ENCODE data around the gene SDK1. TPM values are rescaled to one million over a fixed set of nuclear protein-coding genes. Genes with fewer than 3 reads are reported as not detected.
"Not testable (repeated sequence)": the region's sequence is repeated elsewhere in the genome, so short reads cannot be mapped to it uniquely, and the experiment has no call there.

The SDK1 gene
- total and polyA plus RNA-seq, 4 donors = 0.12 to 0.47 (median 0.36) TPM

- Histone ChIP-seq H3K4me1 (ENCODE audit: control insufficient read depth in 4 of 4, insufficient read depth in 4 of 4, low read length in 3 of 4) (no peaks in the 10 kb centered on the region), H3K27me3 (ENCODE audit: control insufficient read depth in 4 of 4, insufficient read depth in 4 of 4, low read length in 3 of 4) (no peaks in the 10 kb centered on the region), H3K36me3 (ENCODE audit: control insufficient read depth in 4 of 4, insufficient read depth in 3 of 4, low read depth in 1 of 4, low read length in 3 of 4) (no peaks in the 10 kb centered on the region), H3K27ac (ENCODE audit: low read depth in 1 of 2, low read length in 2 of 2) (no peak overlapping the region), H3K9ac (ENCODE audit: low read depth in 1 of 2, low read length in 2 of 2) (no peak overlapping the region), H3K4me3 (ENCODE audit: low read depth in 1 of 3, low read length in 3 of 3) (no peak overlapping the region), H3K9me3 (ENCODE audit: control insufficient read depth in 4 of 4, low read length in 3 of 4) (peaks cover 0 to 5% (median 2%) of the 10 kb centered on the region in 4 donors)
- no peak for TF ChIP-seq HNF4A (conservative IDR thresholded peaks at IDR 0.05)
- TF ChIP-seq RXRA (IDR thresholded peaks at IDR 0.05) = no peak
- TF ChIP-seq HNF4G (IDR thresholded peaks at IDR 0.05) = no peak
- no peak for TF ChIP-seq YY1 (IDR thresholded peaks at IDR 0.05)
- TF ChIP-seq, protein P1, sequence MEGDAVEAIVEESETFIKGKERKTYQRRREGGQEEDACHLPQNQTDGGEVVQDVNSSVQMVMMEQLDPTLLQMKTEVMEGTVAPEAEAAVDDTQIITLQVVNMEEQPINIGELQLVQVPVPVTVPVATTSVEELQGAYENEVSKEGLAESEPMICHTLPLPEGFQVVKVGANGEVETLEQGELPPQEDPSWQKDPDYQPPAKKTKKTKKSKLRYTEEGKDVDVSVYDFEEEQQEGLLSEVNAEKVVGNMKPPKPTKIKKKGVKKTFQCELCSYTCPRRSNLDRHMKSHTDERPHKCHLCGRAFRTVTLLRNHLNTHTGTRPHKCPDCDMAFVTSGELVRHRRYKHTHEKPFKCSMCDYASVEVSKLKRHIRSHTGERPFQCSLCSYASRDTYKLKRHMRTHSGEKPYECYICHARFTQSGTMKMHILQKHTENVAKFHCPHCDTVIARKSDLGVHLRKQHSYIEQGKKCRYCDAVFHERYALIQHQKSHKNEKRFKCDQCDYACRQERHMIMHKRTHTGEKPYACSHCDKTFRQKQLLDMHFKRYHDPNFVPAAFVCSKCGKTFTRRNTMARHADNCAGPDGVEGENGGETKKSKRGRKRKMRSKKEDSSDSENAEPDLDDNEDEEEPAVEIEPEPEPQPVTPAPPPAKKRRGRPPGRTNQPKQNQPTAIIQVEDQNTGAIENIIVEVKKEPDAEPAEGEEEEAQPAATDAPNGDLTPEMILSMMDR (IDR thresholded peaks at IDR 0.05; ENCODE audit: low read depth, low read length, missing input control) = no peak
- TF ChIP-seq NR2F2 (IDR thresholded peaks at IDR 0.05) = no peak
- no peak for DNase-seq (ENCODE audit: low spot score)
- WGBS = 86% methylated on average over 15 of the region's 15 CpGs
Measured at GRCh38 chr7:4257146-4258111, 956.4 kb downstream of the SDK1 start.

DNA sequence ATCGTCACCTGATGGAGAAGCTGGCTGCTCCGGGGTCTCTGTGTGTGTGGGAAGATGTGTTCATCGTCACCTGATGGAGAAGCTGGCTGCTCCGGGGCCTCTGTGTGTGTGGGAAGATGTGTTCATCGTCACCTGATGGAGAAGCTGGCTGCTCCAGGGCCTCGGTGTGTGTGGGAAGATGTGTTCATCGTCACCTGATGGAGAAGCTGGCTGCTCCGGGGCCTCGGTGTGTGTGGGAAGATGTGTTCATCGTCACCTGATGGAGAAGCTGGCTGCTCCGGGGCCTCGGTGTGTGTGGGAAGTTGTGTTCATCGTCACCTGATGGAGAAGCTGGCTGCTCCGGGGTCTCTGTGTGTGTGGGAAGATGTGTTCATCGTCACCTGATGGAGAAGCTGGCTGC lies 959.1 kb downstream of the SDK1 start:
- H3K9me3 ChIP-seq (ENCODE audit: control insufficient read depth in 4 of 4, low read length in 3 of 4); H3K4me3 ChIP-seq (ENCODE audit: low read depth in 1 of 3, low read length in 3 of 3); H3K9ac ChIP-seq (ENCODE audit: low read depth in 1 of 2, low read length in 2 of 2); H3K27me3 ChIP-seq (ENCODE audit: control insufficient read depth in 4 of 4, insufficient read depth in 4 of 4, low read length in 3 of 4); DNase-seq (ENCODE audit: low spot score); H3K36me3 ChIP-seq (ENCODE audit: control insufficient read depth in 4 of 4, insufficient read depth in 3 of 4, low read depth in 1 of 4, low read length in 3 of 4); H3K27ac ChIP-seq (ENCODE audit: low read depth in 1 of 2, low read length in 2 of 2); H3K4me1 ChIP-seq (ENCODE audit: control insufficient read depth in 4 of 4, insufficient read depth in 4 of 4, low read length in 3 of 4): not testable (repeated sequence)
- WGBS = 93% methylated on average over 15 of the region's 15 CpGs

DNA sequence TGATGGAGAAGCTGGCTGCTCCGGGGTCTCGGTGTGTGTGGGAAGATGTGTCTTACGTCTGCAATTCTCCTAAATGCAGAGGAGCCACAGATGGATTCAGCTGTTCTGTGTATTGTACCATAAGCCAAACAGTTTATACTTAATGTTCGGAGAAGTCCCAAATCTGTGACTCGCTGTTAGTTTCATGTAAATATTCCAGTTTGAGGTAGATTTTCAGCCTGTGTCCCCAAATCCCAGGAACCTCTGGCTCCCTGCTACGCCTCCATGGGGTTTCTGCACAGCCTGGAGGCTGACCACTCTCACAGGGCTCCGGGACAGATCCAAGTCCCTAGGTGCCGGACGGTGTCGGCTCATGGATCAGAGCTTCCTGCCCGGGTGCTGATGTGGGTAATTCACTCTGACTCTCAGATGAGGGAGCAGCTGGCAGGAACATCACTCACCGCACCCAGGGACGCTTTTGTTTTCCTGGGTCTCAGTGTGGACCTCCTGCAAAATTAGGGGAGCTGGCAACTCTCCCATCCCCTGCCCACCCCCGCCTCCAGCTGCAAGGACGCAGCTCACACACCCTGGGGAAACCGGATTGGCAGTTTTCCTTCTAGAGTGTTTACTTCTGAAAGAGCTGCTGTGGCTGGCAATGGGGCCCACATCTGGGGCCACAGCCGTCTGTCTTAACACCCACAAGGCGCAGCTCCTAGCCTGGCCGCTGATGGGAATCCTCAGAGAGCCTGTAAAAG lies 960.0 kb downstream of the SDK1 start:
- TF ChIP-seq FOXA2 (IDR thresholded peaks at IDR 0.05) = no peak
- TF ChIP-seq, protein P1 (IDR thresholded peaks at IDR 0.05; ENCODE audit: low read depth, low read length, missing input control) = no peak
- no peak for TF ChIP-seq TAF1 (conservative IDR thresholded peaks at IDR 0.05)
- TF ChIP-seq YY1 (IDR thresholded peaks at IDR 0.05) = no peak
- TF ChIP-seq JUND (IDR thresholded peaks at IDR 0.05) = no peak
- no peak for TF ChIP-seq SP1 (IDR thresholded peaks at IDR 0.05)
- H3K27ac ChIP-seq (ENCODE audit: low read depth in 1 of 2, low read length in 2 of 2) = no peak overlapping the region
- H3K4me1 ChIP-seq (ENCODE audit: control insufficient read depth in 4 of 4, insufficient read depth in 4 of 4, low read length in 3 of 4) = no peaks in the 10 kb centered on the region
- WGBS = 65% methylated on average over 19 of the region's 19 CpGs
- H3K27me3 ChIP-seq (ENCODE audit: control insufficient read depth in 4 of 4, insufficient read depth in 4 of 4, low read length in 3 of 4) = no peaks in the 10 kb centered on the region
- no peaks in the 10 kb centered on the region for H3K9me3 ChIP-seq (ENCODE audit: control insufficient read depth in 4 of 4, low read length in 3 of 4)
- DNase-seq (ENCODE audit: low spot score) = no peak
- H3K4me3 ChIP-seq (ENCODE audit: low read depth in 1 of 3, low read length in 3 of 3) = no peak overlapping the region
- H3K36me3 ChIP-seq (ENCODE audit: control insufficient read depth in 4 of 4, insufficient read depth in 3 of 4, low read depth in 1 of 4, low read length in 3 of 4) = no peaks in the 10 kb centered on the region
- no peak overlapping the region for H3K9ac ChIP-seq (ENCODE audit: low read depth in 1 of 2, low read length in 2 of 2)

Data from liver (tissue), 9 donors.